KOPT-K1 (cell line): ENCODE data around the gene ACTA2.

ENCODE experiments used
- H3K27ac ChIP-seq: fragments of 200-600 bp; sonication (generic); 2 replicates; pipeline ENCODE4 v1.5.1; 2016; ENCODE audit warnings: antibody characterized with exemption, mild to moderate bottlenecking, low read depth, low read length; ENCODE audit not compliant: poor library complexity, severe bottlenecking
- H3K36me3 ChIP-seq: fragments of 200-600 bp; sonication (generic); 2 replicates; pipeline ENCODE4 v1.5.1; 2017; ENCODE audit warnings: antibody characterized with exemption, mild to moderate bottlenecking, low read length, moderate library complexity; ENCODE audit not compliant: insufficient read depth
- H3K9me3 ChIP-seq: fragments of 200-600 bp; sonication (generic); 2 replicates; pipeline ENCODE4 v1.5.1; 2017; ENCODE audit warnings: antibody characterized with exemption, low read length, mild to moderate bottlenecking; ENCODE audit not compliant: insufficient read depth, poor library complexity, severe bottlenecking

The ACTA2 gene

GRCh38 chr10:88888810-88889445, 63.6 kb downstream of the ACTA2 start:
- Histone ChIP-seq H3K36me3 (peaks cover 21% of the 10 kb centered on the region), H3K27ac (no peak overlapping the region), H3K9me3 (no peaks in the 10 kb centered on the region)

- H3K36me3 ChIP-seq, result peaks cover 35% of the 10 kb centered on the region
- H3K27ac ChIP-seq, result no peak overlapping the region
These were observed 66.0 kb downstream of the ACTA2 start for GRCh38 chr10:88886557-88886956.

More at GRCh38 chr10:88886557-88886956, 66.0 kb downstream of the ACTA2 start:
- no peaks in the 10 kb centered on the region for H3K9me3 ChIP-seq
